ENCODE data around the gene CELSR1. TPM values are rescaled to one million over a fixed set of nuclear protein-coding genes. Genes with fewer than 3 reads are reported as not detected.

Gene CELSR1
- total RNA-seq, 2 donors from 2014 or later: 24.4 to 34.1 TPM

- Histone ChIP-seq H3K9me3 (ENCODE audit: control insufficient read depth, low read length) (no peaks in the 10 kb centered on the region), H3K36me3 (ENCODE audit: control insufficient read depth, insufficient read depth, low read length) (peaks cover 5% of the 10 kb centered on the region), H3K9ac (ENCODE audit: extremely low read depth, low read length, poor library complexity, severe bottlenecking) (no peak overlapping the region), H3K27me3 (ENCODE audit: control insufficient read depth, insufficient read depth, low read length, poor library complexity, severe bottlenecking) (no peaks in the 10 kb centered on the region), H3K4me1 (ENCODE audit: control insufficient read depth, insufficient read depth, low read length) (no peaks in the 10 kb centered on the region), H3K4me3 (ENCODE audit: low read length) (no peak overlapping the region), H3K27ac (ENCODE audit: low read depth, low read length) (no peak overlapping the region)
- H3K27me3 Mint-ChIP-seq (ENCODE audit: insufficient read depth): peaks cover 75% of the 10 kb centered on the region
- H3K9me3 Mint-ChIP-seq: no peaks in the 10 kb centered on the region
- no peak overlapping the region for H3K27ac Mint-ChIP-seq
- WGBS, 2 experiments (ENCODE audit: insufficient coverage in 1 of 2, insufficient read length in 1 of 2): 95% methylated on average over 17 to 22 of the region's 22 CpGs
- DNase-seq: no peak
- H3K4me3 Mint-ChIP-seq: no peak overlapping the region
- peaks cover 13% of the 10 kb centered on the region for H3K4me1 Mint-ChIP-seq
- TF ChIP-seq CTCF (conservative IDR thresholded peaks at IDR 0.05): no peak
- peaks cover 48% of the 10 kb centered on the region for H3K36me3 Mint-ChIP-seq (ENCODE audit: low read depth)
These were observed 75.7 kb downstream of the CELSR1 start for GRCh38 chr22:46461566-46462180.

DNA sequence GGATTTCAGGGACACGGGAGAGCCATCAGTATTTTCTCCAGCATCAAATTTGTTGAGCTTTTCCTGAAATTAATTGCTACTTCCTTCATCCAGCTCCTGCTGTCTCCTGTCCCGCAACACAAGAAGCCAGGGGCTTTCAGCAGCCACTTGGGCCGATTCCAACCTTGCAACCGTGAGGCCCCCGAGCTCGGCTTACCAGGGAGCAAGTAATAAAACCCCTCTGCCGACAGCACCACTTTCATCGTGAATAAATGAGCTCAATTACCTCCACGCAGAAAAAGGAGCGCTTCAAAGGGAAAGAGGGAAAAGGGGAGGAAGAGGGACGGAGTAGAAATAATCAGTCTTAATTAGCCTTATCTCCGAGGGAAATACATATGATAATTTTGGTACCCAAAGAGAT, 76.6 kb downstream of the CELSR1 start:
- Mint-ChIP-seq H3K27me3 (ENCODE audit: insufficient read depth) (peaks cover 75% of the 10 kb centered on the region), H3K4me1 (peaks cover 13% of the 10 kb centered on the region), H3K27ac (no peak overlapping the region), H3K36me3 (ENCODE audit: low read depth) (peaks cover 53% of the 10 kb centered on the region), H3K9me3 (no peaks in the 10 kb centered on the region), H3K4me3 (no peak overlapping the region)
- WGBS, 2 experiments (ENCODE audit: insufficient coverage in 1 of 2, insufficient read length in 1 of 2): 94 to 96% methylated on average over 11 to 12 of the region's 12 CpGs
- Histone ChIP-seq H3K4me3 (ENCODE audit: low read length) (no peak overlapping the region), H3K27me3 (ENCODE audit: control insufficient read depth, insufficient read depth, low read length, poor library complexity, severe bottlenecking) (no peaks in the 10 kb centered on the region), H3K36me3 (ENCODE audit: control insufficient read depth, insufficient read depth, low read length) (peaks cover 5% of the 10 kb centered on the region), H3K27ac (ENCODE audit: low read depth, low read length) (no peak overlapping the region), H3K4me1 (ENCODE audit: control insufficient read depth, insufficient read depth, low read length) (no peaks in the 10 kb centered on the region), H3K9ac (ENCODE audit: extremely low read depth, low read length, poor library complexity, severe bottlenecking) (no peak overlapping the region), H3K9me3 (ENCODE audit: control insufficient read depth, low read length) (no peaks in the 10 kb centered on the region)
- TF ChIP-seq CTCF (conservative IDR thresholded peaks at IDR 0.05): no peak
- DNase-seq: no peak

DNA sequence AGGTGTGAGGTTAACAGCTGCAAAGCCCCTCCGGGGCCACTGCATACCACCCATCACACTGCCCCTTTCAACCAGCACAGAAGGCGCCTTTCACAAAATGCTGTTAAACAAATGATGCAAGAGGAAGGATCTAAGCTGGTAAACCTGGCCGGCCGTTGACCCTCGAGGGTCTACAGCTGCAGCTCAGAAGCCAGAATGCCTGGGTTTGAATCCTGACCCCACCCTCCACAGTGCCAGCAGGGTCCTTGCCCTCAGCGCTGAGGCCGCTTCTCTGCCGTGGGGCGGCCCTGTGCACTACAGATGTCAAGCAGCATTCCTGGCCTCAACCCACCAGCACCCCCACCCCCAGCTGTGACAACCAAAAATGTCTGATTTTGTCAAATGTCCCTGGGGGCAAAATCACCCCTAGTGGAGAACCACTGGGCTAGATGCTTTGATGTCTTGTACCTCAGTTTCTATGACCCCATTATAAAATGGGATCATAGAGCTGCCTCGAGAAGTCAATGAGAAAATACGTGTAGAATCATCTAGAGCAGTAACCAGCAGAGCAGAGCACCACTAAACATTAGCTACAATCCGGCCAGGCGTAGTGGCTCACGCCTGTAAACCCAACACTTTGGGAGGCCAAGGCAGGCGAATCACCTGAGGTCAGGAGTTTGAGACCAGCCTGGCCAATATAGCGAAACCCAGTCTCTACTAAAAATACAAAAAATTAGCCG, 77.9 kb downstream of the CELSR1 start:
- Histone ChIP-seq H3K4me1 (ENCODE audit: control insufficient read depth, insufficient read depth, low read length) (no peaks in the 10 kb centered on the region), H3K27me3 (ENCODE audit: control insufficient read depth, insufficient read depth, low read length, poor library complexity, severe bottlenecking) (no peaks in the 10 kb centered on the region), H3K36me3 (ENCODE audit: control insufficient read depth, insufficient read depth, low read length) (peaks cover 5% of the 10 kb centered on the region), H3K4me3 (ENCODE audit: low read length) (no peak overlapping the region), H3K9me3 (ENCODE audit: control insufficient read depth, low read length) (no peaks in the 10 kb centered on the region), H3K9ac (ENCODE audit: extremely low read depth, low read length, poor library complexity, severe bottlenecking) (no peak overlapping the region), H3K27ac (ENCODE audit: low read depth, low read length) (no peak overlapping the region)
- WGBS, 2 experiments (ENCODE audit: insufficient coverage in 1 of 2, insufficient read length in 1 of 2): 95 to 97% methylated on average over 11 to 17 of the region's 17 CpGs
- H3K27ac Mint-ChIP-seq: no peak overlapping the region
- H3K36me3 Mint-ChIP-seq (ENCODE audit: low read depth): peaks cover 50% of the 10 kb centered on the region
- no peak for DNase-seq
- peaks cover 16% of the 10 kb centered on the region for H3K4me1 Mint-ChIP-seq
- H3K9me3 Mint-ChIP-seq: no peaks in the 10 kb centered on the region
- no peak for TF ChIP-seq CTCF (conservative IDR thresholded peaks at IDR 0.05)
- peaks cover 69% of the 10 kb centered on the region for H3K27me3 Mint-ChIP-seq (ENCODE audit: insufficient read depth)
- no peak overlapping the region for H3K4me3 Mint-ChIP-seq
